Measurements from ENCODE around the gene TUBGCP6. TPM values are rescaled to one million over a fixed set of nuclear protein-coding genes. Genes with fewer than 3 reads are reported as not detected.

The TUBGCP6 gene
- total RNA-seq, 4 donors from 2014 or later = 19.1 to 52.2 (median 40.7) TPM

GRCh38 chr22:50192436-50193204 lies 52.2 kb downstream of the TUBGCP6 start:
- no peak for DNase-seq
- H3K4me3 ChIP-seq = no peak overlapping the region
- no peaks in the 10 kb centered on the region for H3K9me3 ChIP-seq
- H3K27ac ChIP-seq = no peak overlapping the region
- intact Hi-C loops (cut with DNase I; ENCODE audit: low total_unique reads) = no loop called here
- H3K27me3 ChIP-seq = no peaks in the 10 kb centered on the region
- TF ChIP-seq, protein P1, sequence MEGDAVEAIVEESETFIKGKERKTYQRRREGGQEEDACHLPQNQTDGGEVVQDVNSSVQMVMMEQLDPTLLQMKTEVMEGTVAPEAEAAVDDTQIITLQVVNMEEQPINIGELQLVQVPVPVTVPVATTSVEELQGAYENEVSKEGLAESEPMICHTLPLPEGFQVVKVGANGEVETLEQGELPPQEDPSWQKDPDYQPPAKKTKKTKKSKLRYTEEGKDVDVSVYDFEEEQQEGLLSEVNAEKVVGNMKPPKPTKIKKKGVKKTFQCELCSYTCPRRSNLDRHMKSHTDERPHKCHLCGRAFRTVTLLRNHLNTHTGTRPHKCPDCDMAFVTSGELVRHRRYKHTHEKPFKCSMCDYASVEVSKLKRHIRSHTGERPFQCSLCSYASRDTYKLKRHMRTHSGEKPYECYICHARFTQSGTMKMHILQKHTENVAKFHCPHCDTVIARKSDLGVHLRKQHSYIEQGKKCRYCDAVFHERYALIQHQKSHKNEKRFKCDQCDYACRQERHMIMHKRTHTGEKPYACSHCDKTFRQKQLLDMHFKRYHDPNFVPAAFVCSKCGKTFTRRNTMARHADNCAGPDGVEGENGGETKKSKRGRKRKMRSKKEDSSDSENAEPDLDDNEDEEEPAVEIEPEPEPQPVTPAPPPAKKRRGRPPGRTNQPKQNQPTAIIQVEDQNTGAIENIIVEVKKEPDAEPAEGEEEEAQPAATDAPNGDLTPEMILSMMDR (IDR thresholded peaks at IDR 0.05) = no peak
- no peak for TF ChIP-seq POLR2A (IDR thresholded peaks at IDR 0.05)
- H3K36me3 ChIP-seq = no peaks in the 10 kb centered on the region
- peaks cover 0 to 21% of the 10 kb centered on the region in 2 donors for H3K4me1 ChIP-seq

GRCh38 chr22:50190941-50191741 lies 53.7 kb downstream of the TUBGCP6 start:
- intact Hi-C loops (cut with DNase I; ENCODE audit: low total_unique reads) = no loop called here

DNA sequence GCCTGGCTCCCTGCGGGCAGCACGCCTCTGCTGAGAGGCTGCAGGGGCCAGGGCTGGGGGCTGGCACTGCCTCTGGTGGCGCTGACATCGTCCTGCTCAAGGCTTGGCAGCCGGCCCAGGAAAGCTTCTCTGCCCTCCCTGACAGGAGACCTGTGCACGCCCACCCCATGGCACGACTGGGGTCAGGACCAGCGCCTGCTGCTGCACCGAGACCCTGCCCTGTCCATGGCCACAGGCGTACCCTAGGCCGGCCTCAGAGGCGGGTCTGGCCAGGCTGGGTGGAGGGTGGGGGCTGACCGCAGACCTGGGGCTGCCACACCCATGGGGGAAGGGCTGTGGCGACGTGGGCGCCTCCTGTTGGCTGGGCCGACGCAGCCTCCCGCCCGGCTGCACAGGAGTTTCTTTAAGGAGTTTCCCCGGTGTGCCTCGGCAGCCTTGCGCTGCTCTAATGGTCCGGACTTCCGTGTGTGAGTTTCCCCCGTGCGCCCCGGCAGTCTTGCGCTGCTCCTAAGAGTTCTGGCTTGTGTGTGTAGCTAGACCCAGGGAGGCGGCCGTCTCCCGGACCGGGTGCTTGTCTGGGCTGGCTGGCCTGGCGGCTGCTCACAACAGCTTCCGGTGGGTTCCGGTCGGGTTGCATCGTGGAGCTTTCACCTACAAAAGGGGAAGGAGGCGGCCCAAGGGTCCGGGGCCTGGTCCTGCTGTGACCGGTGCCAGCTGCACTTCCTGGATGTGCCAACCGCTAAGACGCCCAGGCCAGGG lies 54.5 kb downstream of the TUBGCP6 start:
- H3K36me3 ChIP-seq = no peaks in the 10 kb centered on the region
- peak overlapping the region; percentile 18 to 35 for H3K4me3 ChIP-seq
- intact Hi-C loops (cut with DNase I; ENCODE audit: low total_unique reads) = no loop called here
- no peaks in the 10 kb centered on the region for H3K27me3 ChIP-seq
- peak; percentile 60 to 63 for DNase-seq
- H3K27ac ChIP-seq = peak overlapping the region; percentile 66
- no peaks in the 10 kb centered on the region for H3K9me3 ChIP-seq
- peaks cover 0 to 29% of the 10 kb centered on the region in 2 donors for H3K4me1 ChIP-seq
- peak in 1 of 2 donors; percentile 21 for TF ChIP-seq POLR2A (IDR thresholded peaks at IDR 0.05)
- TF ChIP-seq, protein P1 (IDR thresholded peaks at IDR 0.05) = peak; percentile 15 to 27 (median 20)

More at GRCh38 chr22:50190941-50191741, 53.7 kb downstream of the TUBGCP6 start:
- Histone ChIP-seq H3K36me3 (no peaks in the 10 kb centered on the region), H3K4me1 (peaks cover 0 to 27% of the 10 kb centered on the region in 2 donors), H3K27ac (peak overlapping the region; percentile 66), H3K4me3 (peak overlapping the region; percentile 18 to 35), H3K9me3 (no peaks in the 10 kb centered on the region), H3K27me3 (no peaks in the 10 kb centered on the region)
- TF ChIP-seq, protein P1 (IDR thresholded peaks at IDR 0.05) = no peak
- TF ChIP-seq POLR2A (IDR thresholded peaks at IDR 0.05) = no peak
- DNase-seq = no peak

DNA sequence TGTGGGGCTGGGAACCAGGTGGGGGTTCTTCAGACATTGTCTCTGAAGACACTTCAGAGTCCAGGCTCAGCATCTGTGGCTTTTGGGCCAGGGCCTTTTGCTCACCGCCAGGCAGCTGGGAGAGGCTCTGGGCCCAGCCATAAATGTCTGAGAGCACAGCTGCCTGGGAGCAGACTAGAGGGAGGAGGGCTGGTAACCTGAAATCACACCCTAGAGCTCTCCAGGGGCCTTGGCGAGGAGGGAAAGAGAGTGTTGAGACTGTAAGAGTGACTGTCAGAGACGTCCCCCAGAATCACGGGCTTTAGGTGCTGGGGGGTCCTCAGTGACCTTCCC lies 55.0 kb downstream of the TUBGCP6 start:
- peaks cover 0 to 34% of the 10 kb centered on the region in 2 donors for H3K4me1 ChIP-seq
- H3K9me3 ChIP-seq = no peaks in the 10 kb centered on the region
- TF ChIP-seq, protein P1 (IDR thresholded peaks at IDR 0.05) = peak in 1 of 4 experiments; percentile 6
- TF ChIP-seq POLR2A (IDR thresholded peaks at IDR 0.05) = no peak
- DNase-seq = no peak
- intact Hi-C loops (cut with DNase I; ENCODE audit: low total_unique reads) = no loop called here
- H3K27ac ChIP-seq = peak overlapping the region; percentile 66
- no peaks in the 10 kb centered on the region for H3K36me3 ChIP-seq
- peak overlapping the region; percentile 18 to 35 for H3K4me3 ChIP-seq
- H3K27me3 ChIP-seq = no peaks in the 10 kb centered on the region
